Stimulated activated CD4-positive, alpha-beta T cell treated with anti-CD3 and anti-CD28 coated beads, Interleukin-4, amount 100 ng/mL, for 24 hours (primary cell): ENCODE measurements around the gene TAP2.
"Not testable (repeated sequence)": the region's sequence is repeated elsewhere in the genome, so short reads cannot be mapped to it uniquely, and the experiment has no call there.

Experiments used
- DNase-seq: peaks from one replicate; pipeline ENCODE4 v3.0.0-alpha.2; 2020

TAP2 gene

GRCh38 chr6:32832535-32832934 lies 6.0 kb downstream of the TAP2 start:
- DNase-seq, result no peak

- no peak for DNase-seq
Measured at GRCh38 chr6:32830936-32831335, 7.6 kb downstream of the TAP2 start.

- no peak for DNase-seq
Measured at GRCh38 chr6:32830017-32830416, 8.5 kb downstream of the TAP2 start.

GRCh38 chr6:32829495-32829894 lies 9.0 kb downstream of the TAP2 start:
- no peak for DNase-seq

GRCh38 chr6:32827025-32827424 lies 11.5 kb downstream of the TAP2 start:
- no peak for DNase-seq

- DNase-seq, result no peak
Measured at GRCh38 chr6:32825966-32826365, 12.6 kb downstream of the TAP2 start.

GRCh38 chr6:32819729-32820128 lies 18.8 kb downstream of the TAP2 start:
- no peak for DNase-seq

GRCh38 chr6:32818867-32819266 lies 19.7 kb downstream of the TAP2 start:
- DNase-seq, result no peak

- no peak for DNase-seq
Measured at GRCh38 chr6:32816746-32817204, 21.8 kb downstream of the TAP2 start, which contains the start of gene HLA-DOB. Gene HLA-DOB, minus strand, starts transcription at chr6:32817002. Its CDS starts 51 bp downstream, at chr6:32816951.

- no peak for DNase-seq
Measured at GRCh38 chr6:32815996-32816395, 22.5 kb downstream of the TAP2 start.

- DNase-seq, result no peak
Measured at GRCh38 chr6:32815115-32815514, 23.4 kb downstream of the TAP2 start.

GRCh38 chr6:32814145-32814544 lies 24.4 kb downstream of the TAP2 start:
- no peak for DNase-seq

GRCh38 chr6:32809171-32809570 lies 29.4 kb downstream of the TAP2 start:
- DNase-seq, result no peak

GRCh38 chr6:32807020-32807580 lies 31.4 kb downstream of the TAP2 start:
- DNase-seq, result no peak

- DNase-seq, result not testable (repeated sequence)
Measured at GRCh38 chr6:32805404-32805803, 33.1 kb downstream of the TAP2 start.

- no peak for DNase-seq
Measured at GRCh38 chr6:32803416-32803815, 35.1 kb downstream of the TAP2 start.

GRCh38 chr6:32799740-32800139 lies 38.8 kb downstream of the TAP2 start:
- DNase-seq, result no peak

GRCh38 chr6:32799168-32799567 lies 39.4 kb downstream of the TAP2 start:
- DNase-seq, result no peak

GRCh38 chr6:32796848-32797776 lies 41.4 kb downstream of the TAP2 start:
- DNase-seq, result peak; percentile 82

GRCh38 chr6:32794510-32794909 lies 44.0 kb downstream of the TAP2 start:
- DNase-seq, result no peak

GRCh38 chr6:32792901-32793435 lies 45.6 kb downstream of the TAP2 start:
- DNase-seq, result no peak

GRCh38 chr6:32790306-32790705 lies 48.2 kb downstream of the TAP2 start:
- DNase-seq, result no peak
